ENCODE results near the gene DOCK7.

Gene DOCK7

GRCh38 chr1:62433861-62434617 lies 254.1 kb downstream of the DOCK7 start:
- Histone ChIP-seq H3K27me3 (ENCODE audit: control insufficient read depth, insufficient read depth, low read length) (no peaks in the 10 kb centered on the region), H3K27ac (ENCODE audit: low read depth, low read length) (no peak overlapping the region), H3K36me3 (ENCODE audit: control insufficient read depth, insufficient read depth, low read length) (no peaks in the 10 kb centered on the region), H3K4me1 (ENCODE audit: control insufficient read depth, insufficient read depth, low read length) (peaks cover 8% of the 10 kb centered on the region; the same call in 1 of the 2 replicates), H3K9ac (ENCODE audit: low read length) (no peak overlapping the region), H3K9me3 (ENCODE audit: control insufficient read depth, insufficient read depth, low read depth, low read length) (no peaks in the 10 kb centered on the region), H3K4me3 (ENCODE audit: low read depth, low read length) (no peak overlapping the region)

- Histone ChIP-seq H3K27me3 (ENCODE audit: control insufficient read depth, insufficient read depth, low read length) (no peaks in the 10 kb centered on the region), H3K9ac (ENCODE audit: low read length) (no peak overlapping the region), H3K4me3 (ENCODE audit: low read depth, low read length) (no peak overlapping the region), H3K9me3 (ENCODE audit: control insufficient read depth, insufficient read depth, low read depth, low read length) (no peaks in the 10 kb centered on the region), H3K36me3 (ENCODE audit: control insufficient read depth, insufficient read depth, low read length) (no peaks in the 10 kb centered on the region), H3K4me1 (ENCODE audit: control insufficient read depth, insufficient read depth, low read length) (no peaks in the 10 kb centered on the region), H3K27ac (ENCODE audit: low read depth, low read length) (no peak overlapping the region)
Measured at GRCh38 chr1:62429581-62429980, 258.6 kb downstream of the DOCK7 start.

- H3K27me3 ChIP-seq (ENCODE audit: control insufficient read depth, insufficient read depth, low read length) = no peaks in the 10 kb centered on the region
- H3K9ac ChIP-seq (ENCODE audit: low read length) = no peak overlapping the region
- no peak overlapping the region for H3K4me3 ChIP-seq (ENCODE audit: low read depth, low read length)
- H3K9me3 ChIP-seq (ENCODE audit: control insufficient read depth, insufficient read depth, low read depth, low read length) = no peaks in the 10 kb centered on the region
- H3K36me3 ChIP-seq (ENCODE audit: control insufficient read depth, insufficient read depth, low read length) = no peaks in the 10 kb centered on the region
- H3K4me1 ChIP-seq (ENCODE audit: control insufficient read depth, insufficient read depth, low read length) = no peaks in the 10 kb centered on the region
- H3K27ac ChIP-seq (ENCODE audit: low read depth, low read length) = no peak overlapping the region
Measured at GRCh38 chr1:62428351-62428750, 259.8 kb downstream of the DOCK7 start.

- H3K27me3 ChIP-seq (ENCODE audit: control insufficient read depth, insufficient read depth, low read length) = no peaks in the 10 kb centered on the region
- H3K36me3 ChIP-seq (ENCODE audit: control insufficient read depth, insufficient read depth, low read length) = no peaks in the 10 kb centered on the region
- H3K9ac ChIP-seq (ENCODE audit: low read length) = no peak overlapping the region
- H3K27ac ChIP-seq (ENCODE audit: low read depth, low read length) = no peak overlapping the region
- no peaks in the 10 kb centered on the region for H3K9me3 ChIP-seq (ENCODE audit: control insufficient read depth, insufficient read depth, low read depth, low read length)
- no peak overlapping the region for H3K4me3 ChIP-seq (ENCODE audit: low read depth, low read length)
- no peaks in the 10 kb centered on the region for H3K4me1 ChIP-seq (ENCODE audit: control insufficient read depth, insufficient read depth, low read length)
Measured at GRCh38 chr1:62426794-62427193, 261.4 kb downstream of the DOCK7 start.

GRCh38 chr1:62426237-62426636 lies 261.9 kb downstream of the DOCK7 start:
- no peak overlapping the region for H3K27ac ChIP-seq (ENCODE audit: low read depth, low read length)

GRCh38 chr1:62425041-62425440 lies 263.1 kb downstream of the DOCK7 start:
- no peaks in the 10 kb centered on the region for H3K36me3 ChIP-seq (ENCODE audit: control insufficient read depth, insufficient read depth, low read length)
- H3K27ac ChIP-seq (ENCODE audit: low read depth, low read length) = no peak overlapping the region
- H3K4me3 ChIP-seq (ENCODE audit: low read depth, low read length) = no peak overlapping the region
- no peaks in the 10 kb centered on the region for H3K27me3 ChIP-seq (ENCODE audit: control insufficient read depth, insufficient read depth, low read length)
- H3K9me3 ChIP-seq (ENCODE audit: control insufficient read depth, insufficient read depth, low read depth, low read length) = no peaks in the 10 kb centered on the region
- no peaks in the 10 kb centered on the region for H3K4me1 ChIP-seq (ENCODE audit: control insufficient read depth, insufficient read depth, low read length)
- H3K9ac ChIP-seq (ENCODE audit: low read length) = no peak overlapping the region

More at GRCh38 chr1:62426237-62426636, 261.9 kb downstream of the DOCK7 start:
- Histone ChIP-seq H3K4me1 (ENCODE audit: control insufficient read depth, insufficient read depth, low read length) (no peaks in the 10 kb centered on the region), H3K9ac (ENCODE audit: low read length) (no peak overlapping the region), H3K27me3 (ENCODE audit: control insufficient read depth, insufficient read depth, low read length) (no peaks in the 10 kb centered on the region), H3K9me3 (ENCODE audit: control insufficient read depth, insufficient read depth, low read depth, low read length) (no peaks in the 10 kb centered on the region), H3K4me3 (ENCODE audit: low read depth, low read length) (no peak overlapping the region), H3K36me3 (ENCODE audit: control insufficient read depth, insufficient read depth, low read length) (no peaks in the 10 kb centered on the region)

DNA sequence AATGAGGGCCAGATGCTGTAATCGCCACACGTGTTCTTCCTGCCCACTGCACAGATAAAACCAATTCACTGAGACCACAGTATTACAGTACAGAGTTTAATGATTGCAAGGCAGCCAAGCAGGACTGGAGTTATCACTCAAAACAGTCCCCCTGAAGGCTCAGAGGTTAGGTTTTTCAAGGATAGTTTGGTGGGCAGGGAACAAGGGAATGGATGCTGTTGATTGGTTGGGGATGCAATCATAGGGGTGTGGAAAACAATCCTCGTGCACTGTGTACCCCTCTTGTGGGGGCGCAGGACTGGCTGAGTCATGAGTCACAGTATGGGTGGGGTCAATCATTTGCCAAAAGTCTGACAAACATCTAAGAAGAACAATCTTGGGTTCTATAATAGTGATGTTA lies 263.8 kb downstream of the DOCK7 start:
- H3K27ac ChIP-seq (ENCODE audit: low read depth, low read length) = no peak overlapping the region
- H3K27me3 ChIP-seq (ENCODE audit: control insufficient read depth, insufficient read depth, low read length) = no peaks in the 10 kb centered on the region
- no peaks in the 10 kb centered on the region for H3K36me3 ChIP-seq (ENCODE audit: control insufficient read depth, insufficient read depth, low read length)
- H3K9me3 ChIP-seq (ENCODE audit: control insufficient read depth, insufficient read depth, low read depth, low read length) = no peaks in the 10 kb centered on the region
- no peaks in the 10 kb centered on the region for H3K4me1 ChIP-seq (ENCODE audit: control insufficient read depth, insufficient read depth, low read length)
- H3K4me3 ChIP-seq (ENCODE audit: low read depth, low read length) = no peak overlapping the region
- H3K9ac ChIP-seq (ENCODE audit: low read length) = no peak overlapping the region

DNA sequence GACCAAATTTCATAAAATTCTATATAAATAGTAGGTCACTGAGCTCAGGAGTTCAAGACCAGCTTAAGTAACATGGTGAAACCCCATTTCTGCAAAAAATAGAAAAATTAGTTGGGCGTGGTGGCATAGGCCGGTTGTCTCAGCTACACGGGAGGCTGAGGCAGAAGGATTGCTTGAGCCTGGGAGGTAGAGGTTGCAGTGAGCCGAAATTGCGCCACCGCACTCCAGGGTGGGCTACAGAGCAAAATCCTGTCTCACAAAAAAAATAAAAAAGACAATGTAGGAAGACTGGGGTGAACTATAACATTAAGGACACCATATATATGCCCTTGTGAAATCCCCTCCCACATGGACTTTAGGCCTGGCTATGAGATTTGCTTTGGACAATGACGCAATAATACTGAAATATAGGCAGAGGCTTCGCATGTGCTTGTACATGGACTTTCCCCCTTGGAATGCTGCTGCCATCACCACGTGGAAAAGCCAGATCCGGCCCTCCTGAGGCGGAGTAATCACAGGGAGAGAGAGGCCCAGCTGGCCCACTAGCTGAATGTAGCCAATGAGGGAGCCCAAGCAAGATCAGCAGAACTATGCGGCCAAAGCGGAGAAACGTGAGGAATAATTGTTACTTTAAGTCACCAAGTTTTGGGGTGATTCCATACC lies 264.5 kb downstream of the DOCK7 start:
- Histone ChIP-seq H3K9me3 (ENCODE audit: control insufficient read depth, insufficient read depth, low read depth, low read length) (no peaks in the 10 kb centered on the region), H3K9ac (ENCODE audit: low read length) (no peak overlapping the region), H3K4me3 (ENCODE audit: low read depth, low read length) (no peak overlapping the region), H3K27ac (ENCODE audit: low read depth, low read length) (no peak overlapping the region), H3K27me3 (ENCODE audit: control insufficient read depth, insufficient read depth, low read length) (no peaks in the 10 kb centered on the region), H3K36me3 (ENCODE audit: control insufficient read depth, insufficient read depth, low read length) (no peaks in the 10 kb centered on the region), H3K4me1 (ENCODE audit: control insufficient read depth, insufficient read depth, low read length) (no peaks in the 10 kb centered on the region)

GRCh38 chr1:62420214-62420613 lies 268.0 kb downstream of the DOCK7 start:
- Histone ChIP-seq H3K9ac (ENCODE audit: low read length) (no peak overlapping the region), H3K36me3 (ENCODE audit: control insufficient read depth, insufficient read depth, low read length) (no peaks in the 10 kb centered on the region), H3K4me3 (ENCODE audit: low read depth, low read length) (no peak overlapping the region), H3K27ac (ENCODE audit: low read depth, low read length) (no peak overlapping the region), H3K9me3 (ENCODE audit: control insufficient read depth, insufficient read depth, low read depth, low read length) (no peaks in the 10 kb centered on the region), H3K27me3 (ENCODE audit: control insufficient read depth, insufficient read depth, low read length) (no peaks in the 10 kb centered on the region), H3K4me1 (ENCODE audit: control insufficient read depth, insufficient read depth, low read length) (no peaks in the 10 kb centered on the region)

DNA sequence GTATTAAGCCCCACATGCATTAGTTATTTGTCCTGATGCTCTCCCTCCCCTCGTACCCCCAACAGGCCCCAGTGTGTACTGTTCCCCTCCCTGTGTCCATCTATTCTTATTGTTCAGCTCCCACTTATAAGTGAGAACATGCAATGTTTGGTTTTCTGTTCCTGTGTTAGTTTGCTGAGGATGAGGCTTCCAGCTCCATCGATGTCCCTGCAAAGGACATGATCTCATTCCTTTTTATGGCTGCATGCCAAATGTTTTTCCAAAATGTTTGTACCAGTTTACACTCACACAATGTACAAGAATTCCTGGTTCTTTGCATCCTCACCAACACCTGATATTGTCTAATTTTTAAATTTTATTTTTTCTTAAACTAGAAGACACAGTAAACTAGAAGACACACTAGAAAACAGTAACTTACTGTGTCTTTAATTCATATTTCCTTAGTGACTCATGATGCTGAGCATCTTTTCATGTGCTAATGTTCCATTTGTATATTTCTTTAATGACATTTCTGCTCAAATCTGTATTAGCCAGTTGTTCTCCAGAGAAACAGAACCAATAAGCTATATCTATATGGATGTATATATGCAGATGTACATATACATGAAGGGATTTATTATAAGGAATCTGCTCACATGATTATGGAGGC lies 270.7 kb downstream of the DOCK7 start:
- Histone ChIP-seq H3K4me1 (ENCODE audit: control insufficient read depth, insufficient read depth, low read length) (no peaks in the 10 kb centered on the region), H3K27ac (ENCODE audit: low read depth, low read length) (no peak overlapping the region), H3K36me3 (ENCODE audit: control insufficient read depth, insufficient read depth, low read length) (no peaks in the 10 kb centered on the region), H3K9ac (ENCODE audit: low read length) (no peak overlapping the region), H3K27me3 (ENCODE audit: control insufficient read depth, insufficient read depth, low read length) (no peaks in the 10 kb centered on the region), H3K9me3 (ENCODE audit: control insufficient read depth, insufficient read depth, low read depth, low read length) (no peaks in the 10 kb centered on the region), H3K4me3 (ENCODE audit: low read depth, low read length) (no peak overlapping the region)

GRCh38 chr1:62415687-62416086 lies 272.5 kb downstream of the DOCK7 start:
- no peaks in the 10 kb centered on the region for H3K36me3 ChIP-seq (ENCODE audit: control insufficient read depth, insufficient read depth, low read length)
- no peak overlapping the region for H3K4me3 ChIP-seq (ENCODE audit: low read depth, low read length)
- no peak overlapping the region for H3K27ac ChIP-seq (ENCODE audit: low read depth, low read length)
- no peaks in the 10 kb centered on the region for H3K9me3 ChIP-seq (ENCODE audit: control insufficient read depth, insufficient read depth, low read depth, low read length)
- no peaks in the 10 kb centered on the region for H3K27me3 ChIP-seq (ENCODE audit: control insufficient read depth, insufficient read depth, low read length)
- H3K4me1 ChIP-seq (ENCODE audit: control insufficient read depth, insufficient read depth, low read length) = no peaks in the 10 kb centered on the region
- no peak overlapping the region for H3K9ac ChIP-seq (ENCODE audit: low read length)

All from HUES6 (cell line).